H1 (cell line): ENCODE results near the gene WNT5A. TPM values are rescaled to one million over a fixed set of nuclear protein-coding genes. Genes with fewer than 3 reads are reported as not detected.

Source experiments
- CTCF ChIA-PET: fragments of 300-600 bp; sonication (Branson Sonifier 250); formaldehyde crosslinking; loops from one replicate; lab custom pipeline; 2021; ENCODE audit not compliant: partially characterized antibody; lab: Charles Lee
- POLR2A ChIA-PET: fragments of 300-600 bp; sonication (Branson Sonifier 250); formaldehyde crosslinking; loops from one replicate; lab custom pipeline; 2021; ENCODE audit warnings: inconsistent platforms; ENCODE audit not compliant: partially characterized antibody; lab: Charles Lee
- DNase-seq, 2 experiments: peaks; one replicate each; pipeline versions ENCODE4 v3.0.0 to v3.0.0-alpha.2; 2010 to 2022; ENCODE audit warnings: low spot score in 2 of 2, low read depth in 1 of 2, mixed read lengths in 1 of 2
- FAIRE-seq: peaks from 2 replicates; lab custom pipeline; 2011; peaks lifted over from hg19 to GRCh38; lab: Jason Lieb, UNC
- H2AFZ ChIP-seq: 2 replicates; pipeline ENCODE4 v1.8.1; 2012; ENCODE audit warnings: low read length, inconsistent platforms
- H2AK5ac ChIP-seq: 2 replicates; pipeline ENCODE4 v1.6.1; 2013; ENCODE audit warnings: low read depth, low read length
- H2BK120ac ChIP-seq: replicated peaks from 2 replicates; pipeline ENCODE3; 2013; ENCODE audit warnings: low read depth, low read length, inconsistent platforms
- H2BK12ac ChIP-seq: 2 replicates; pipeline ENCODE4 v1.6.1; 2013; ENCODE audit warnings: low read depth, low read length
- H2BK15ac ChIP-seq: 2 replicates; pipeline ENCODE4 v1.6.1; 2013; ENCODE audit warnings: low read length
- H2BK20ac ChIP-seq: 2 replicates; pipeline ENCODE4 v1.6.1; 2013; ENCODE audit warnings: low read length
- H2BK5ac ChIP-seq: 2 replicates; pipeline ENCODE4 v1.6.1; 2013; ENCODE audit warnings: low read depth, low read length
- H3K14ac ChIP-seq: 2 replicates; pipeline ENCODE4 v1.6.1; 2013; ENCODE audit warnings: inconsistent platforms; ENCODE audit not compliant: insufficient read length
- H3K18ac ChIP-seq: 2 replicates; pipeline ENCODE4 v1.6.1; 2013; ENCODE audit warnings: low read length; ENCODE audit errors: extremely low read depth
- H3K23ac ChIP-seq: 2 replicates; pipeline ENCODE4 v1.6.1; 2013; ENCODE audit warnings: inconsistent platforms; ENCODE audit not compliant: insufficient read length
- H3K23me2 ChIP-seq: 2 replicates; pipeline ENCODE4 v1.6.1; 2013; ENCODE audit warnings: low read depth, low read length
- H3K27ac ChIP-seq: 2 replicates; pipeline ENCODE4 v1.6.1; 2011; ENCODE audit warnings: low read depth, low read length, inconsistent platforms
- H3K27me3 ChIP-seq, 4 experiments: replicated peaks in 1 of 4; 1 replicate in 1 of 4; 2 replicates in 3 of 4; pipeline versions ENCODE4 v1.6.1 to v1.8.1; 2011 to 2013; ENCODE audit warnings: low read length in 3 of 4, mild to moderate bottlenecking in 3 of 4, inconsistent platforms in 2 of 4, mixed read lengths in 2 of 4, moderate library complexity in 1 of 4; ENCODE audit not compliant: control insufficient read depth in 3 of 4, insufficient read depth in 3 of 4; ENCODE audit errors: extremely low read depth in 1 of 4
- H3K36me3 ChIP-seq, 4 experiments: 2 replicates each; pipeline versions ENCODE4 v1.6.1 to v1.8.1; 2011 to 2013; ENCODE audit warnings: mild to moderate bottlenecking in 4 of 4, low read length in 3 of 4, moderate library complexity in 2 of 4, control low read depth in 1 of 4, inconsistent platforms in 1 of 4; ENCODE audit not compliant: insufficient read depth in 4 of 4, control insufficient read depth in 2 of 4
- H3K4ac ChIP-seq: replicated peaks from 2 replicates; pipeline ENCODE3; 2013; ENCODE audit warnings: low read length, low read depth, mixed read lengths, inconsistent platforms; ENCODE audit not compliant: insufficient read length
- H3K4me1 ChIP-seq, 4 experiments: replicated peaks in 1 of 4; 1 replicate in 1 of 4; 2 replicates in 3 of 4; pipeline versions ENCODE4 v1.6.1 to v1.8.1; 2011 to 2013; ENCODE audit warnings: low read length in 3 of 4, inconsistent platforms in 2 of 4, mixed read lengths in 1 of 4; ENCODE audit not compliant: insufficient read depth in 4 of 4, control insufficient read depth in 3 of 4
- H3K4me2 ChIP-seq, 2 experiments: 2 replicates each; pipeline versions ENCODE4 v1.6.1 to v1.8.1; 2011 to 2013; ENCODE audit warnings: low read depth in 2 of 2, low read length in 2 of 2, control low read depth in 1 of 2, inconsistent platforms in 1 of 2, mild to moderate bottlenecking in 1 of 2; ENCODE audit not compliant: insufficient read depth in 1 of 2
- H3K4me3 ChIP-seq, 4 experiments: fragments of 200-600, 300-600 bp in 1 of 4; sonication (generic), shearing (Covaris generic), sonication (Bioruptor Twin) in 1 of 4; 2 replicates each; pipeline versions ENCODE4 v1.5.1 to v1.8.1; 2011 to 2016; ENCODE audit warnings: low read length in 4 of 4, low read depth in 3 of 4, control low read depth in 2 of 4, inconsistent platforms in 2 of 4, mild to moderate bottlenecking in 2 of 4, mixed read lengths in 1 of 4, moderate library complexity in 1 of 4; ENCODE audit not compliant: insufficient read depth in 2 of 4; ENCODE audit errors: extremely low read depth in 1 of 4
- H3K56ac ChIP-seq: replicated peaks from 2 replicates; pipeline ENCODE3; 2013; ENCODE audit warnings: low read depth, mild to moderate bottlenecking, mixed read lengths, low read length, inconsistent platforms; ENCODE audit not compliant: insufficient read length
- H3K79me1 ChIP-seq: 2 replicates; pipeline ENCODE4 v1.6.1; 2013; ENCODE audit warnings: low read depth, low read length, control low read depth
- H3K79me2 ChIP-seq, 2 experiments: 2 replicates each; pipeline versions ENCODE4 v1.6.1 to v1.8.1; 2012 to 2013; ENCODE audit warnings: low read length in 2 of 2, mild to moderate bottlenecking in 2 of 2, inconsistent platforms in 1 of 2; ENCODE audit not compliant: insufficient read depth in 2 of 2, control insufficient read depth in 1 of 2
- H3K9ac ChIP-seq, 4 experiments: replicated peaks in 1 of 4; 1 replicate in 1 of 4; 2 replicates in 3 of 4; pipeline versions ENCODE4 v1.6.1 to v1.8.1; 2011 to 2013; ENCODE audit warnings: low read depth in 3 of 4, low read length in 3 of 4, control low read depth in 2 of 4, mild to moderate bottlenecking in 2 of 4, moderate library complexity in 2 of 4, inconsistent platforms in 1 of 4; ENCODE audit errors: extremely low read depth in 1 of 4
- H3K9me3 ChIP-seq, 2 experiments: 2 replicates each; pipeline versions ENCODE4 v1.6.1 to v1.8.1; 2012 to 2013; ENCODE audit warnings: mild to moderate bottlenecking in 2 of 2, moderate library complexity in 2 of 2, control low read depth in 1 of 2, inconsistent platforms in 1 of 2, low read depth in 1 of 2, low read length in 1 of 2, mixed read lengths in 1 of 2; ENCODE audit not compliant: insufficient read depth in 2 of 2
- H4K20me1 ChIP-seq, 2 experiments: replicated peaks in 1 of 2; 2 replicates each; pipeline versions ENCODE3 to v1.8.1; 2011 to 2013; ENCODE audit warnings: inconsistent platforms in 2 of 2, low read length in 2 of 2, mild to moderate bottlenecking in 1 of 2; ENCODE audit not compliant: insufficient read depth in 2 of 2, control insufficient read depth in 1 of 2
- H4K5ac ChIP-seq: 2 replicates; pipeline ENCODE4 v1.6.1; 2013; ENCODE audit warnings: low read length, low read depth, mixed read lengths, inconsistent platforms; ENCODE audit not compliant: insufficient read length
- H4K8ac ChIP-seq: 2 replicates; pipeline ENCODE4 v1.8.0; 2013; ENCODE audit warnings: mild to moderate bottlenecking, moderate library complexity, low read length, inconsistent platforms; ENCODE audit not compliant: insufficient read depth; ENCODE audit errors: extremely low read depth
- H4K91ac ChIP-seq: replicated peaks from 2 replicates; pipeline ENCODE3; 2013; ENCODE audit warnings: low read length, mixed read lengths, inconsistent platforms; ENCODE audit not compliant: insufficient read length
- RAD21 ChIP-seq, 2 experiments: IDR thresholded peaks in 1 of 2; conservative IDR thresholded peaks in 1 of 2; 2 replicates each; pipeline ENCODE4 v1.6.1; 2011; ENCODE audit warnings: low read depth in 2 of 2, low read length in 2 of 2, improper control_type of control experiment in 1 of 2, inconsistent platforms in 1 of 2, mild to moderate bottlenecking in 1 of 2, moderate library complexity in 1 of 2
- WGBS, 2 experiments: shearing (Covaris generic) in 1 of 2; methylation state at CpG; one replicate each; pipeline versions ENCODE4 v1.1.6 to v1.1.7; 2013 to 2015; ENCODE audit warnings: low lambda C conversion rate in 2 of 2, mixed read lengths in 2 of 2, inconsistent platforms in 1 of 2, low coverage in 1 of 2, missing lambda C conversion rate in 1 of 2; ENCODE audit not compliant: insufficient replicate concordance in 2 of 2, insufficient coverage in 1 of 2, insufficient read length in 1 of 2; ENCODE audit errors: extremely low coverage in 1 of 2, missing lambda C conversion rate in 1 of 2; 5-methylcytosine and 5-hydroxymethylcytosine counted together
- polyA plus RNA-seq, 7 experiments: library from polyadenylated mRNA; depleted of rRNA in 3 of 7; stranded (reverse) in 5 of 7; unstranded in 2 of 7; fragments of >200 nt in 5 of 7; fragments of 200-250 nt in 2 of 7; gene quantifications; 1 replicate in 5 of 7; 2 replicates in 1 of 7; 4 replicates in 1 of 7; pipeline versions ENCODE4 v1.2.1 to v1.2.3, GENCODE V29; 2011 to 2013; ENCODE audit warnings: missing spikeins in 2 of 7, mixed read lengths in 2 of 7
- total RNA-seq: library from RNA; stranded (reverse); fragmentation: NEBNext Ultra II Directional; extraction: Animal tissue kit (Norgen Biotek cat#: 25700); gene quantifications from 2 replicates; pipeline ENCODE4 v1.2.1, GENCODE V29; 2021
- TF ChIP-seq, protein P1 (sequence below), 3 experiments: IDR thresholded peaks; 1 replicate in 2 of 3; 2 replicates in 1 of 3; pipeline versions ENCODE4 v1.5.1 to v1.6.1; 2011; ENCODE audit warnings: low read length in 3 of 3, mild to moderate bottlenecking in 3 of 3, inconsistent platforms in 2 of 3, low read depth in 1 of 3, moderate library complexity in 1 of 3; ENCODE audit not compliant: insufficient read depth in 1 of 3; ENCODE audit errors: control extremely low read depth in 1 of 3

The WNT5A gene
- total and polyA plus RNA-seq, 2 of the 8 experiments (the other 6 are each of a cell fraction or from before 2014, with no cell fraction given) = 3.9 to 5.6 TPM

DNA sequence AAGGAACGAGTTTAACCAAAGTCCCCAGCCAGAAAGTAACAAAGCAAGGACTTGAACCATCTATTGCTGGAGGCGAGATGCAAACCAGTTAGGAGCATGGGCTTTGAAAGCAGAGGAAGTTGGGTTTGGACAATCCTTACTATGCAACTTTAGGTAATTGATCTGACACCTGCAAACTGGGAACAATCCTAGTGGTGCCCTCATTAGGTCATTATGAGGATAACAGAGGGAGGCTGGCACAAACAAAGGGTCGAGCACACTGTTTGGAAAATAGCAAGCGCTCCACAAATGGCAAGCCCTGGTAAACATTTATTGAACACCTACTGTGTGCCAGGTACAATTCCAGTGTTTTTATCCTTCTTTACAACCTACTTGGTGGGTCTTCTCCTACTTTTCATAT lies 45.6 kb downstream of the WNT5A start:
- Histone ChIP-seq H2BK15ac (no peak overlapping the region), H3K4me2 (no peak overlapping the region), H3K14ac (no peak overlapping the region), H4K91ac (no peak overlapping the region), H3K36me3 (no peaks in the 10 kb centered on the region), H3K4me1 (no peaks in the 10 kb centered on the region), H2AK5ac (no peak overlapping the region), H3K27ac (no peak overlapping the region), H3K4ac (no peak overlapping the region), H2BK12ac (no peak overlapping the region), H3K4me3 (no peak overlapping the region), H2AFZ (no peak overlapping the region), H2BK5ac (no peak overlapping the region), H3K23ac (no peak overlapping the region), H2BK120ac (no peak overlapping the region), H4K5ac (no peak overlapping the region), H3K79me1 (no peaks in the 10 kb centered on the region), H3K27me3 (no peaks in the 10 kb centered on the region; a peak in 1 of 7 replicates), H3K79me2 (no peaks in the 10 kb centered on the region), H4K20me1 (no peaks in the 10 kb centered on the region), H4K8ac (no peak overlapping the region), H3K18ac (no peak overlapping the region), H3K9ac (no peak overlapping the region), H3K23me2 (no peaks in the 10 kb centered on the region), H3K9me3 (no peaks in the 10 kb centered on the region), H2BK20ac (no peak overlapping the region), H3K56ac (no peak overlapping the region)
- POLR2A ChIA-PET = no interaction called here
- CTCF ChIA-PET = interaction anchor here (1.1 to 2.1 kb wide), 7 partner anchors 10 to 281 kb away, joined by 3 to 6 read pairs (median 5); no protein-coding TSS in a partner anchor
- FAIRE-seq (no peak), DNase-seq (no peak)
- 87% methylated on average over 4 of the region's 4 CpGs; no CpG with 5 or more reads in 1 of the 2 experiments for WGBS, 2 experiments
- TF ChIP-seq RAD21 (IDR thresholded peaks at IDR 0.05 in 1 of 2, conservative IDR thresholded peaks at IDR 0.05 in 1 of 2; ENCODE audit: low read depth in 2 of 2, low read length in 2 of 2) = peak; percentile 43 to 53
- TF ChIP-seq, protein P1, sequence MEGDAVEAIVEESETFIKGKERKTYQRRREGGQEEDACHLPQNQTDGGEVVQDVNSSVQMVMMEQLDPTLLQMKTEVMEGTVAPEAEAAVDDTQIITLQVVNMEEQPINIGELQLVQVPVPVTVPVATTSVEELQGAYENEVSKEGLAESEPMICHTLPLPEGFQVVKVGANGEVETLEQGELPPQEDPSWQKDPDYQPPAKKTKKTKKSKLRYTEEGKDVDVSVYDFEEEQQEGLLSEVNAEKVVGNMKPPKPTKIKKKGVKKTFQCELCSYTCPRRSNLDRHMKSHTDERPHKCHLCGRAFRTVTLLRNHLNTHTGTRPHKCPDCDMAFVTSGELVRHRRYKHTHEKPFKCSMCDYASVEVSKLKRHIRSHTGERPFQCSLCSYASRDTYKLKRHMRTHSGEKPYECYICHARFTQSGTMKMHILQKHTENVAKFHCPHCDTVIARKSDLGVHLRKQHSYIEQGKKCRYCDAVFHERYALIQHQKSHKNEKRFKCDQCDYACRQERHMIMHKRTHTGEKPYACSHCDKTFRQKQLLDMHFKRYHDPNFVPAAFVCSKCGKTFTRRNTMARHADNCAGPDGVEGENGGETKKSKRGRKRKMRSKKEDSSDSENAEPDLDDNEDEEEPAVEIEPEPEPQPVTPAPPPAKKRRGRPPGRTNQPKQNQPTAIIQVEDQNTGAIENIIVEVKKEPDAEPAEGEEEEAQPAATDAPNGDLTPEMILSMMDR (IDR thresholded peaks at IDR 0.05; ENCODE audit: control extremely low read depth in 1 of 3, insufficient read depth in 1 of 3, low read depth in 1 of 3, low read length in 3 of 3) = peak in 2 of 3 experiments; percentile 39 to 40; a peak in 2 of 4 replicates
